ENCODE measurements around the gene EYS.

The EYS gene

GRCh38 chr6:65707126-65707826 lies at the start of gene EYS:
Gene EYS (minus strand): TSS chr6:65707226. CDS start chr6:65495410, 211,816 bp downstream.
- no peak for DNase-seq (ENCODE audit: low read depth in 3 of 3)

- no peak for DNase-seq (ENCODE audit: low read depth in 3 of 3)
Measured at GRCh38 chr6:65746302-65746701, 39.3 kb upstream of the EYS start.

- no peak for DNase-seq (ENCODE audit: low read depth in 3 of 3)
Measured at GRCh38 chr6:65745614-65746013, 38.6 kb upstream of the EYS start.

GRCh38 chr6:65728879-65729479 lies 22.0 kb upstream of the EYS start:
- DNase-seq (ENCODE audit: low read depth in 3 of 3), result no peak

GRCh38 chr6:65719101-65719500 lies 12.1 kb upstream of the EYS start:
- DNase-seq (ENCODE audit: low read depth in 3 of 3), result no peak

GRCh38 chr6:65711531-65711930 lies 4.5 kb upstream of the EYS start:
- no peak for DNase-seq (ENCODE audit: low read depth in 3 of 3)

GRCh38 chr6:65709099-65709830 lies 2.2 kb upstream of the EYS start:
- DNase-seq (ENCODE audit: low read depth in 3 of 3), result no peak

GRCh38 chr6:65708162-65708561 lies 1.1 kb upstream of the EYS start:
- DNase-seq (ENCODE audit: low read depth in 3 of 3), result no peak

GRCh38 chr6:65706436-65706835 lies 590 bp downstream of the EYS start:
- DNase-seq (ENCODE audit: low read depth in 3 of 3), result no peak

GRCh38 chr6:65701325-65701724 lies 5.7 kb downstream of the EYS start:
- DNase-seq (ENCODE audit: low read depth in 3 of 3), result no peak

GRCh38 chr6:65700561-65700960 lies 6.5 kb downstream of the EYS start:
- DNase-seq (ENCODE audit: low read depth in 3 of 3), result no peak

GRCh38 chr6:65692109-65692508 lies 14.9 kb downstream of the EYS start:
- no peak for DNase-seq (ENCODE audit: low read depth in 3 of 3)

GRCh38 chr6:65680232-65680631 lies 26.8 kb downstream of the EYS start:
- DNase-seq (ENCODE audit: low read depth in 3 of 3), result no peak

- no peak for DNase-seq (ENCODE audit: low read depth in 3 of 3)
Measured at GRCh38 chr6:65671922-65672321, 35.1 kb downstream of the EYS start.

GRCh38 chr6:65667916-65668656 lies 38.9 kb downstream of the EYS start:
- DNase-seq (ENCODE audit: low read depth in 3 of 3), result no peak

- DNase-seq (ENCODE audit: low read depth in 3 of 3), result no peak
Measured at GRCh38 chr6:65650086-65650485, 56.9 kb downstream of the EYS start.

- no peak for DNase-seq (ENCODE audit: low read depth in 3 of 3)
Measured at GRCh38 chr6:65649392-65649791, 57.6 kb downstream of the EYS start.

- no peak for DNase-seq (ENCODE audit: low read depth in 3 of 3)
Measured at GRCh38 chr6:65646544-65646943, 60.5 kb downstream of the EYS start.

- DNase-seq (ENCODE audit: low read depth in 3 of 3), result no peak
Measured at GRCh38 chr6:65642776-65643175, 64.2 kb downstream of the EYS start.

GRCh38 chr6:65638047-65638831 lies 68.8 kb downstream of the EYS start:
- no peak for DNase-seq (ENCODE audit: low read depth in 3 of 3)

GRCh38 chr6:65637289-65638046 lies 69.6 kb downstream of the EYS start:
- no peak for DNase-seq (ENCODE audit: low read depth in 3 of 3)
